ENCODE results near the gene TUT1. TPM values are rescaled to one million over a fixed set of nuclear protein-coding genes. Genes with fewer than 3 reads are reported as not detected.
"Not testable (repeated sequence)": the region's sequence is repeated elsewhere in the genome, so short reads cannot be mapped to it uniquely, and the experiment has no call there.

TUT1 gene
- total and polyA plus RNA-seq, 4 donors = 5.6 to 15.8 (median 13.7) TPM

GRCh38 chr11:62560566-62561103, 30.7 kb downstream of the TUT1 start (continued):
- TF ChIP-seq, protein P1, sequence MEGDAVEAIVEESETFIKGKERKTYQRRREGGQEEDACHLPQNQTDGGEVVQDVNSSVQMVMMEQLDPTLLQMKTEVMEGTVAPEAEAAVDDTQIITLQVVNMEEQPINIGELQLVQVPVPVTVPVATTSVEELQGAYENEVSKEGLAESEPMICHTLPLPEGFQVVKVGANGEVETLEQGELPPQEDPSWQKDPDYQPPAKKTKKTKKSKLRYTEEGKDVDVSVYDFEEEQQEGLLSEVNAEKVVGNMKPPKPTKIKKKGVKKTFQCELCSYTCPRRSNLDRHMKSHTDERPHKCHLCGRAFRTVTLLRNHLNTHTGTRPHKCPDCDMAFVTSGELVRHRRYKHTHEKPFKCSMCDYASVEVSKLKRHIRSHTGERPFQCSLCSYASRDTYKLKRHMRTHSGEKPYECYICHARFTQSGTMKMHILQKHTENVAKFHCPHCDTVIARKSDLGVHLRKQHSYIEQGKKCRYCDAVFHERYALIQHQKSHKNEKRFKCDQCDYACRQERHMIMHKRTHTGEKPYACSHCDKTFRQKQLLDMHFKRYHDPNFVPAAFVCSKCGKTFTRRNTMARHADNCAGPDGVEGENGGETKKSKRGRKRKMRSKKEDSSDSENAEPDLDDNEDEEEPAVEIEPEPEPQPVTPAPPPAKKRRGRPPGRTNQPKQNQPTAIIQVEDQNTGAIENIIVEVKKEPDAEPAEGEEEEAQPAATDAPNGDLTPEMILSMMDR (IDR thresholded peaks at IDR 0.05; ENCODE audit: low read depth, low read length, missing input control) = peak; percentile 76
- TF ChIP-seq NR2F2 (IDR thresholded peaks at IDR 0.05) = peak; percentile 45
- TF ChIP-seq FOXA1 (IDR thresholded peaks at IDR 0.05) = no peak
- no peak for TF ChIP-seq GABPA (IDR thresholded peaks at IDR 0.05 in 1 of 2, conservative IDR thresholded peaks at IDR 0.05 in 1 of 2)

- H3K9me3 ChIP-seq (ENCODE audit: control insufficient read depth in 4 of 4, low read length in 3 of 4); DNase-seq (ENCODE audit: low spot score); H3K4me3 ChIP-seq (ENCODE audit: low read depth in 1 of 3, low read length in 3 of 3); H3K27ac ChIP-seq (ENCODE audit: low read depth in 1 of 2, low read length in 2 of 2); H3K27me3 ChIP-seq (ENCODE audit: control insufficient read depth in 4 of 4, insufficient read depth in 4 of 4, low read length in 3 of 4); H3K9ac ChIP-seq (ENCODE audit: low read depth in 1 of 2, low read length in 2 of 2): not testable (repeated sequence)
- Histone ChIP-seq H3K36me3 (ENCODE audit: control insufficient read depth in 4 of 4, insufficient read depth in 3 of 4, low read depth in 1 of 4, low read length in 3 of 4) (peaks cover 11 to 31% (median 24%) of the 10 kb centered on the region in 4 donors), H3K4me1 (ENCODE audit: control insufficient read depth in 4 of 4, insufficient read depth in 4 of 4, low read length in 3 of 4) (peaks cover 0 to 34% (median 21%) of the 10 kb centered on the region in 4 donors)
- 90% methylated on average over 5 of the region's 5 CpGs for WGBS
Observed at GRCh38 chr11:62559626-62560025, 31.7 kb downstream of the TUT1 start.

GRCh38 chr11:62559204-62559603, 32.1 kb downstream of the TUT1 start:
- 87% methylated on average over 8 of the region's 8 CpGs for WGBS
- Histone ChIP-seq H3K27ac (ENCODE audit: low read depth in 1 of 2, low read length in 2 of 2) (no peak overlapping the region), H3K27me3 (ENCODE audit: control insufficient read depth in 4 of 4, insufficient read depth in 4 of 4, low read length in 3 of 4) (no peaks in the 10 kb centered on the region), H3K9me3 (ENCODE audit: control insufficient read depth in 4 of 4, low read length in 3 of 4) (no peaks in the 10 kb centered on the region), H3K36me3 (ENCODE audit: control insufficient read depth in 4 of 4, insufficient read depth in 3 of 4, low read depth in 1 of 4, low read length in 3 of 4) (peaks cover 11 to 31% (median 24%) of the 10 kb centered on the region in 4 donors), H3K4me1 (ENCODE audit: control insufficient read depth in 4 of 4, insufficient read depth in 4 of 4, low read length in 3 of 4) (peaks cover 0 to 39% (median 22%) of the 10 kb centered on the region in 4 donors), H3K4me3 (ENCODE audit: low read depth in 1 of 3, low read length in 3 of 3) (no peak overlapping the region), H3K9ac (ENCODE audit: low read depth in 1 of 2, low read length in 2 of 2) (no peak overlapping the region)
- no peak for DNase-seq (ENCODE audit: low spot score)
- no peak for TF ChIP-seq EGR1 (IDR thresholded peaks at IDR 0.05; ENCODE audit: low read depth in 2 of 2)
- TF ChIP-seq FOXA1 (IDR thresholded peaks at IDR 0.05) = no peak
- TF ChIP-seq RXRA (IDR thresholded peaks at IDR 0.05) = no peak
- TF ChIP-seq, protein P2, sequence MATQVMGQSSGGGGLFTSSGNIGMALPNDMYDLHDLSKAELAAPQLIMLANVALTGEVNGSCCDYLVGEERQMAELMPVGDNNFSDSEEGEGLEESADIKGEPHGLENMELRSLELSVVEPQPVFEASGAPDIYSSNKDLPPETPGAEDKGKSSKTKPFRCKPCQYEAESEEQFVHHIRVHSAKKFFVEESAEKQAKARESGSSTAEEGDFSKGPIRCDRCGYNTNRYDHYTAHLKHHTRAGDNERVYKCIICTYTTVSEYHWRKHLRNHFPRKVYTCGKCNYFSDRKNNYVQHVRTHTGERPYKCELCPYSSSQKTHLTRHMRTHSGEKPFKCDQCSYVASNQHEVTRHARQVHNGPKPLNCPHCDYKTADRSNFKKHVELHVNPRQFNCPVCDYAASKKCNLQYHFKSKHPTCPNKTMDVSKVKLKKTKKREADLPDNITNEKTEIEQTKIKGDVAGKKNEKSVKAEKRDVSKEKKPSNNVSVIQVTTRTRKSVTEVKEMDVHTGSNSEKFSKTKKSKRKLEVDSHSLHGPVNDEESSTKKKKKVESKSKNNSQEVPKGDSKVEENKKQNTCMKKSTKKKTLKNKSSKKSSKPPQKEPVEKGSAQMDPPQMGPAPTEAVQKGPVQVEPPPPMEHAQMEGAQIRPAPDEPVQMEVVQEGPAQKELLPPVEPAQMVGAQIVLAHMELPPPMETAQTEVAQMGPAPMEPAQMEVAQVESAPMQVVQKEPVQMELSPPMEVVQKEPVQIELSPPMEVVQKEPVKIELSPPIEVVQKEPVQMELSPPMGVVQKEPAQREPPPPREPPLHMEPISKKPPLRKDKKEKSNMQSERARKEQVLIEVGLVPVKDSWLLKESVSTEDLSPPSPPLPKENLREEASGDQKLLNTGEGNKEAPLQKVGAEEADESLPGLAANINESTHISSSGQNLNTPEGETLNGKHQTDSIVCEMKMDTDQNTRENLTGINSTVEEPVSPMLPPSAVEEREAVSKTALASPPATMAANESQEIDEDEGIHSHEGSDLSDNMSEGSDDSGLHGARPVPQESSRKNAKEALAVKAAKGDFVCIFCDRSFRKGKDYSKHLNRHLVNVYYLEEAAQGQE (IDR thresholded peaks at IDR 0.05) = no peak
- TF ChIP-seq SP1 (IDR thresholded peaks at IDR 0.05) = no peak
- no peak for TF ChIP-seq YY1 (IDR thresholded peaks at IDR 0.05)
- no peak for TF ChIP-seq TAF1 (conservative IDR thresholded peaks at IDR 0.05)
- no peak for TF ChIP-seq JUND (IDR thresholded peaks at IDR 0.05)
- TF ChIP-seq, protein P1 (IDR thresholded peaks at IDR 0.05; ENCODE audit: low read depth, low read length, missing input control) = no peak
- TF ChIP-seq FOXA2 (IDR thresholded peaks at IDR 0.05) = no peak
- TF ChIP-seq ZBTB33 (IDR thresholded peaks at IDR 0.05) = no peak

All from liver (tissue), 9 donors.